ENCODE data around the gene ADPRS. TPM values are rescaled to one million over a fixed set of nuclear protein-coding genes. Genes with fewer than 3 reads are reported as not detected.

Gene ADPRS
- total RNA-seq, 1 experiment from 2014 or later, result 27.8 TPM

- Histone ChIP-seq H2BK20ac (ENCODE audit: low read depth, low read length, poor library complexity, severe bottlenecking) (no peak overlapping the region), H3T11ph (ENCODE audit: low read length) (no peak overlapping the region), H2BK12ac (ENCODE audit: insufficient read length, low read depth, low read length) (no peak overlapping the region), H3K4me2 (ENCODE audit: insufficient read depth, insufficient read length, low read length) (no peak overlapping the region), H3K4ac (ENCODE audit: low read depth, low read length) (no peak overlapping the region), H2AFZ (ENCODE audit: low read length) (no peak overlapping the region), H4K20me1 (ENCODE audit: control insufficient read depth, insufficient read depth, insufficient read length) (no peaks in the 10 kb centered on the region), H4K5ac (ENCODE audit: insufficient read length, low read depth, low read length) (no peak overlapping the region), H3K27me3 (ENCODE audit: insufficient read depth, low read length) (no peaks in the 10 kb centered on the region), H2BK5ac (ENCODE audit: insufficient read length, low read length) (no peak overlapping the region), H3K23ac (ENCODE audit: insufficient read length, low read depth, low read length) (no peak overlapping the region), H3K23me2 (ENCODE audit: insufficient read length, low read depth, low read length, poor library complexity, severe bottlenecking) (no peaks in the 10 kb centered on the region), H3K14ac (ENCODE audit: insufficient read depth, low read length) (no peak overlapping the region), H2BK120ac (ENCODE audit: low read depth, low read length, poor library complexity, severe bottlenecking) (no peak overlapping the region), H3K9me3 (ENCODE audit: control insufficient read depth, low read depth, low read length) (no peaks in the 10 kb centered on the region), H4K91ac (ENCODE audit: insufficient read length, low read depth, low read length) (no peak overlapping the region), H4K8ac (replicated peaks; ENCODE audit: insufficient read length, low read depth, low read length) (no peak overlapping the region), H3K4me1 (ENCODE audit: insufficient read depth, low read length) (no peaks in the 10 kb centered on the region), H3K27ac (ENCODE audit: insufficient read length, low read depth, low read length) (no peak overlapping the region), H2BK15ac (ENCODE audit: low read depth, low read length) (no peak overlapping the region), H3K56ac (ENCODE audit: insufficient read length, low read depth, low read length) (no peak overlapping the region), H3K79me2 (ENCODE audit: insufficient read depth, low read length) (no peaks in the 10 kb centered on the region), H2AK5ac (ENCODE audit: insufficient read length, low read length) (no peak overlapping the region), H3K18ac (ENCODE audit: insufficient read length, low read depth, low read length) (no peak overlapping the region), H3K9ac (ENCODE audit: extremely low read depth, insufficient read length, low read length) (no peak overlapping the region), H3K79me1 (ENCODE audit: insufficient read depth, low read depth, low read length, poor library complexity, severe bottlenecking) (no peaks in the 10 kb centered on the region)
- no peaks in the 10 kb centered on the region; a peak in 1 of 7 replicates for H3K36me3 Mint-ChIP-seq (ENCODE audit: insufficient read depth in 1 of 3, low read depth in 3 of 3)
- H3K9me3 Mint-ChIP-seq, result no peaks in the 10 kb centered on the region
- no CpG with 5 or more reads among the region's 1 CpG for WGBS (ENCODE audit: extremely low coverage, insufficient read length, low lambda C conversion rate)
- no peak for DNase-seq
- H3K27ac Mint-ChIP-seq, result no peak overlapping the region
- H3K4me1 Mint-ChIP-seq, result no peaks in the 10 kb centered on the region
- TF ChIP-seq, protein P1, sequence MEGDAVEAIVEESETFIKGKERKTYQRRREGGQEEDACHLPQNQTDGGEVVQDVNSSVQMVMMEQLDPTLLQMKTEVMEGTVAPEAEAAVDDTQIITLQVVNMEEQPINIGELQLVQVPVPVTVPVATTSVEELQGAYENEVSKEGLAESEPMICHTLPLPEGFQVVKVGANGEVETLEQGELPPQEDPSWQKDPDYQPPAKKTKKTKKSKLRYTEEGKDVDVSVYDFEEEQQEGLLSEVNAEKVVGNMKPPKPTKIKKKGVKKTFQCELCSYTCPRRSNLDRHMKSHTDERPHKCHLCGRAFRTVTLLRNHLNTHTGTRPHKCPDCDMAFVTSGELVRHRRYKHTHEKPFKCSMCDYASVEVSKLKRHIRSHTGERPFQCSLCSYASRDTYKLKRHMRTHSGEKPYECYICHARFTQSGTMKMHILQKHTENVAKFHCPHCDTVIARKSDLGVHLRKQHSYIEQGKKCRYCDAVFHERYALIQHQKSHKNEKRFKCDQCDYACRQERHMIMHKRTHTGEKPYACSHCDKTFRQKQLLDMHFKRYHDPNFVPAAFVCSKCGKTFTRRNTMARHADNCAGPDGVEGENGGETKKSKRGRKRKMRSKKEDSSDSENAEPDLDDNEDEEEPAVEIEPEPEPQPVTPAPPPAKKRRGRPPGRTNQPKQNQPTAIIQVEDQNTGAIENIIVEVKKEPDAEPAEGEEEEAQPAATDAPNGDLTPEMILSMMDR (conservative IDR thresholded peaks at IDR 0.05), result no peak
- no peak overlapping the region for H3K4me3 Mint-ChIP-seq
- H3K27me3 Mint-ChIP-seq (ENCODE audit: low read depth), result no peaks in the 10 kb centered on the region
These were observed 26.4 kb upstream of the ADPRS start for GRCh38 chr1:36062315-36062714.
